DLD1 (cell line): ENCODE measurements around the gene SMOC2.

Experiments used
- in situ Hi-C: cut with HindIII; loops from 2 replicates; pipeline ENCODE4 v1.10.0; 2017; ENCODE audit warnings: low sequenced_read_pairs

Gene SMOC2

DNA sequence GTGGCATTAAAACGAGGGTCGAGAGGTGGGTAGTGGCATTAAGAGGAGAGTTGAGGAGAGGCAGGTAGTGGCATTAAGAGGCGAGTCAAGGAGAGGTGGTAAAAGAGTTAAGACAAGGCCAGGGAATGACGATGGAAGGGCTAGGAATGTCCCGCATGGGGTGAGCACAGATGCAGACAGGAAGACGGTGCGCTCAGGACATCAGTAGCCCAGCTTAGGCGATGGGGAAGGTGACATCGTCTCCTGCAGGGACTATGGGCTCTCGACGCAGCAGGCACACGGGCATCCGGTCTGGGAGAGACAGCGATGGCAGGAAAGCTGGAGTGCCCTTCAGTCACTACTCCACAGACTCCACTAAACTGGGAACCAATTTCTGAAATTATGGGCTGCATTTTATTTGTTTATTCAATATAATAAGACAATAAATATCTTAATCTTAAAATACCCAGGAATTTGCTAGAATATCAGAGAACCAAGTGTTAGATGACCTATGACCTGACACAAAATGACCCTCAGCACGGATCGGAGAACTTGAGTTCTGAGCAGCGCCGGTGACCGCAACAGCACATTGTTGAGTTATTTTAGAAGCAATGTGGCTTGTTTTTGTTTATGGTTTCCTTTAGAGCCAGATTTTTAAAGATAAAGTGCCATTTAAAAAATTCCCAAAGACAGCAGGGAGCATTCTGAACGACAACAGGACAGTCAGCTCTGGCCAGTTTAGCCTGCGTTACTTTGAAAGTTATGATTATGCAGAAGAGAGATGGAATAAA is 177.7 kb downstream of the SMOC2 start:
- in situ Hi-C loops, result no loop called here

DNA sequence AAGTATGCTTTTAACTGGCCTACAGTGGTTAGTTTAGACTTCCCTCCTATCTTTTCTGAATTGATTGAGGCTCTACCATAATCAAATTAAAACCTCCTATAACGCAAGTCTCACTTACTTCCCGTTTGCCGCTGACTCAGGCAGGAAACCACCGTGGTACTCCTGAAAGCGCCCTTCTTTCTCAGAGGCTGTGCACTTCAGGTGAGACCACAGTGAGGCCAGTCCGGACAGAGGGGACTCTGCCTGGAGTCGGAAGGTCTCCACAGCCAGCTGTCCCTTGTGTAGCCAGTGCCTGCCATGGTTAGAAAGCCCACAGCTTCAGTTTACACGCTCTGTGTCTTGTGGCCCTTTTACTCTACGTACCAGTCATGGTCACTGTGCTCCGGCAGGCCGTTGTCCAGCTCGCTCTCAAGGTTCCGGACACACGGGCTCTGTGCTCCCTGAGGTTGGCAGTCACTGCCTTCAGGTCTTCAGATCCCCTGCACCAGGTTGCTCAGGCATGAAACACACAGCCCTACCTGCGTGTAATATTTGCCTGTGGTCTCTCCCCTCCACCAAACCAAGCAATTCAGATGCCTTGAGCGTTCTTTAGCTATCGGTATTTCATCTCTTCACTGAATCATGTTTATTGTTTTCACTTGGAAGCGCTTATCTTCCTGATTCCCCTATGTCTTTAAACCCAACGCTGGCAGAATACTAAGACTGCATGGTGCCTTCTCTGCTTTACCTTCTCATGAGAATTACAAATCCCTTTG is 178.8 kb downstream of the SMOC2 start:
- in situ Hi-C loops, result no loop called here

DNA sequence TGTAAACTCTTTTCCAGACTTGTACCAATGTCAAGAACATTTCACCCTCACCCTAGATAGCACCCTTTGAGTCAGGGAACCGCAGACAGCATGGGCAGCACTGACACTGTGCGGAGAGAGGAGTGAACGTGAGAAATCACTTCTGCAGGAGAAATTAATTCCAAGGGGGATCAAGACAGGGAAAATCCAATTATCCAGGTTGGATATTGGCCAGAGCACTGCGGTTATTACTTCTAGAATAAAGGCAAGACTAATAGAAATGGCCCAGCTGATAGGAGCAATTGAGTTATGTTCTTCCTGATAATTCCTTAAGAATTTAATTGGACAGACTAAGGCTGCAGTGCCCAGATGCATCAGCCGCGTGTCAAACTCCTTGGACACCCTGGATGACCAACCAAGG is 179.6 kb downstream of the SMOC2 start:
- in situ Hi-C loops, result no loop called here

DNA sequence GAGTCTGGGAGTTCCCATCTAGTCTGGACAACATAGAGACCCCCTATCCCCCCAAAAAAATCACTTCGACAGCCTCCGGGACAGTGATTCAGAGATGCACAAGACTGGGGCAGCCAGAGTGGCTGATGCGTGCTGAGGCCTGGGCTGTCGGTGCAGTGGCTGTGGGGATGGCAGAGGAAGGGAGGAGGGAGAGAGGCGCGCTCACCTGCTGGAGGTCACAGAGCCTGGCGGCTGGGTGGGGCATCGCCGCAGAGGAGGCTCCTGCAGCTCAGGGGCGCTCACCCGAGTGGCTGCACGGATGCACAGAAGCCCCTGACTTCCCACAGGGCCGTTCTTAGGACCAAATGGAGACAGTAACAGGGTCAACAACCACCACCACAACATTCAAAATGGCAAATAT is 182.8 kb downstream of the SMOC2 start:
- in situ Hi-C loops, result no loop called here

DNA sequence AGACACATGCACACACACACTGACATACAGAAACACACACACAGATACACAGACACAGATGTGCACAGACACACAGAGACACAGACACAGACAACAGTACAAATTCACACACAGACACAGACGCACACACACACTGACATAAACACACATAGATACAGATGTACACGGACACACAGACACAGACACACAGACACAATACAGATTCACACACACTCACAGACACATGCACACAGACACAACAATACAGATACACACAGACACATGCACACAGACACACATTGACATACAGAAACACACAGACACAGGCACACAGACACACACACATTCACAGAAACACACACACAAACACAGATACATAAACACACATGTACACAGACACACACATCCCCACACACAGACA is 183.6 kb downstream of the SMOC2 start:
- in situ Hi-C loops, result no loop called here

DNA sequence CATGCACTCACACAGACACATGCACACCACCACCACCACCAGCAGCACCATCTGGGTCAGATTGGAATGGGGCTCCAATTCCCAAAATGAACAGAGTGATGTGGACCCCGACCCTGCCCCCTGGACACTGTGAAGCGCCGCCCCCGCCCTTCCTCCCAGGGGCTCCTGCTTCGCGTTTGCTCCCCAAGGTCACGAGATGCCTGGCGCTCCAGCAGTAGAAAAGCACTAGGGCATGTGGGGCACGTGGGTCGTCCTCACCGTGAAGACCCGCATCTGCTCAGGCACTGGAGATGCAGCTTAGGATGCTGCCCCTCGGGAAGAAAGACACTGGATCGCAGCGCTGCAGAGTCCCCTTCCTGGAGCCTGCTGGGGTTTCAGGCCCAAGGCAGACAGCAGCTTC is 184.0 kb downstream of the SMOC2 start:
- in situ Hi-C loops, result no loop called here

DNA sequence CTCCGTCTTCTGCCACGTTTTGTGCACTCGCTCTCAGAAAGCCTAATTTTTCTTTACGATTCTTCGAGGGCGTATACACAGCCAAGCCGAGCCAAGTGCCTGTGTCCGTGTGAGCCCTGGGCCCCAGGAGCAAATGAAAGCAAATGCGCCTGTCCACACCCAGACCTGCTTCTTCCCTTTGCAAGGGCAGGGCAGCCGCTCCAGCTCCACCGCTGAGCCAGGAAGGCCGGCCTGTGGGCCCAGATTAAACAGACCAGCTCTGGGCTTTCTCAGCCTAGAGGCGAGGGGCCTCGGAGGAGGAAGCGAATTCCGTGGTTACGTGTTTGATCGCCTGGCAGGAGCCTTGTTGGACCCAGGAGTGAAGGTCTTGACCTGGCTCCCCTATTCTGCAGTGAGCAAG is 184.6 kb downstream of the SMOC2 start:
- in situ Hi-C loops, result no loop called here

DNA sequence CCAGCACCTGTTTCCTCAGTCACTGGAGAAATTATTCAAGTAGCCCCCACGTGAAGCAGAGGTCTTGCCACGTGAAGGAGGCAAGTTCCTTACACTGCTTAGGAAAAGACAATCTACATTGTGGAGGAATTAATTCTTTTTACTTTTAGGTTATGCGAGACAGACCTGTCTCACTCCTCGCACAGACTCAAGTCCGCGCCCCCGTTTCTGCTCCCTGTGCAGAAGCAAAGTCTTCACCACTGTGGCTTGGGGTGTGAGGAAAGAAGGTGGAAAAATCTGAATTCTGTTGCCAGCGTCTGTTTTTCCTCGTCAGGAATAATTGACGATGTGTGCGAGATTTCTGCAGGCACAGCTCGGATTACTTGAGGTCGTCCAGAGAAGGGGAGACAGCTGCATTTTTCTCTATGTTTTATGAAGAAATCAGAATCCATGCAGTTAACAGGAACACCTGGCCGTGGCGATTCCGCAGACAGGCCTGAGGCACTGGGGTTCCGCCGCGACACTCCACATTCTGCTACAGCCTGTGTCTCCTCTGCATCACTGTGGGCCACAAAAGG is 185.1 kb downstream of the SMOC2 start:
- in situ Hi-C loops, result no loop called here

DNA sequence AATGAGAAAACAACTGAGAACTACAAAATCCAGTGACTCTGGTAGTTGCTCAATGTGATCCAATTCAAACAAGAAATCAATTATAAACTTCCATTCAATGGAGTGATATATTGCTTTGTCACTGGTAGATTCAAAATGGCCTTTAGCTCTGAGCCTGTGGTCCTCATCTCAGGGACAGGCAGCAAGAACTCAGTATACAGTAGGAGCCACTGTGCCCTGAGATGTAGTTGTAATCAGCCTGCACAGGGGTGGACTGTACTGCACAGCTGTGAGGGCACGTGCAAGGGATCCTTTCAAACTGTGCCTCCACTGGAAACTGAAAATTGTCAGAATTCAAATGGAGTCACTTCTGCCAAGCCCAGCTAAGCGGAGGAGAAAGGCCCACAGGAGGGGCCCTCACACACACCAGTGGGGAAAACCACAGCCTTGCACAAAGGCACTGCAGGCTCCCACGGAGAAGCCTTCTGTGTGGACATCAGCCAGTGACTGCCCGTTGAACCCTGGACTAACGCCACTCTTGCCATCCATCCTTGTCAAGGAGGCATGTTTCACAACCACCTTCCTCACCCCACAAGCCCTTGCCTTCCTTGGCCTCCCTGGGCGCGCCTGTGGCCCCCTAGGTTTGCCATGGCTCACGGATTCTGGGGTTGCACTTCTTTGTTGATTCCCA is 186.7 kb downstream of the SMOC2 start:
- in situ Hi-C loops, result no loop called here

DNA sequence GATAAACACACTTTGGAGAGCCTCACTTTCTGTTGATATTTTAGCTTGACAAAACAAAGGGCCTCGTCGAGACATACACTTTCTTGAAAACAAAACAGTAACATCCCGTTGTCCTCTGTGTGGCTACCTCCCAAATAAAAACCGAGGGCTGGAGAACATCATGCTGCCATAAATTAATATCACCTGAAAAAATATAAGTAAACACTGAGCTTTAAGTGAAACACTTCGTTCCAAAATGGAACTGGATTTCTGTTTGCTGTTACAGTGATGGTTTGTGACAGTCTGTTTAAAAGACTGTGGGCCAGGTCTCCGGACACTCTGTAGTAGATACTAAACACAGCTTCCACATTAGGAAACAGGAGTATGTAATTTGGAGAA is 187.2 kb downstream of the SMOC2 start:
- in situ Hi-C loops, result no loop called here

DNA sequence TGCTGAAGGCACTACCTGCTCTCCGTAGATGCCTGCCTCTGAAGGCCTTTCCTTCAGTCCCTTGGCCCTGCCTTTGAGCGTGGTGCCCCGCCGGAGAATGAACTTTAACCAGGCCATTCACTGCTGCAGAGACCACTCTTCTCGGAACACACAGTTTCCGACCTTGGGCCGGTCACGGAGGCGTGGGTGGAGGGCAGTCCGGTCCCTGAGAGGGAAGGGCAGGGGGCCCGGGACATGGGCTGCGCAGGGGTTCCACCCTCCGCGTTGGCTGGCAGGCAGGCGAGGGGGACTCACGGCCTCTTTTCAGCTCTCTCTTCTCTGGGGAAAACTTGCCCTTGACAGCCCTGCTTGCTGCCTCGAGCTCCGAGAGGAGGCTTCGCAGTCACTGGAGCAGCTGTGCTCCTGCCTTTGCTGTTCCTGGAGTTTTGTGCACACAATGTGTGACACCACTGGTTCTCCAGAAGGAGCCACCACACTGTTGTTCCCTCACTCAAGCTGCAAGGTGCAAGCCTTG is 187.8 kb downstream of the SMOC2 start:
- in situ Hi-C loops, result no loop called here

DNA sequence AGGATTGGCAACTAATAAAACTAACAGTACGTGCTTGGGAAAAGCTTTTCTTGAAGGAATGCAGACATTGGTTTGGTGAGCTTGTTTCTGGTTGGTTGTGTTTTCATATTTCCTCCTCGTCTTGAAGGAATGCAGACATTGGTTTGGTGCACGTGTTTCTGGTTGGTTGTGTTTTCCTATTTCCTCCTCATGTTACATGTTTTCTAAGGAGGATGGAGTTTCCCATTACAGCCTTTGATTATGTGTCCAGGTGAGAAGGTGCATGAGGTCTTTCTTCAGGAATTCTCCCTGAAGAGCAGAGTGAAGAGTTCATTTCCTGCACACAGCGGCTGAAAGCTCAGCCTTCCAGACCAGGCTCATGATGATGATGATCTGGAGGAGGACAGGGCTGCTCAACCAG is 190.6 kb downstream of the SMOC2 start:
- in situ Hi-C loops, result no loop called here

DNA sequence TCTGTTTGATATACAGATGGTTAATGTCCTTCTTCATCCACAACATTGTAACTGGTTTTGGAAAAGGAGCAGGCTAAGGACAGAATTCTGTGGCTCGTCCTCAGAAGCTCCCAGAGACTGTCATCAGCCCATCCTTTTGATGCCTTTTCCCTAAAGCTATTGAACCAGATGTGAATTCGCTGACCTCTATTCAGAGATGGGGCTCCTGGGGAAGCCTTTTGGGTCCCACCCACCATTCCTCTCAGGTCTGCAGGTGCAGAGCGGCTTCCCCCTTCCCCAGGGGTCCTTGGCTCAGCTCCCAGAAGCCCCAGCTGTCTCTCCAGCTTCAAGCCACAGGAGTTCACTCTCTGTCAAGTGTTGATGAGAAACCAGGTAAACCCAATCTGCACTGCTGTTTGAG is 191.7 kb downstream of the SMOC2 start:
- in situ Hi-C loops, result no loop called here

DNA sequence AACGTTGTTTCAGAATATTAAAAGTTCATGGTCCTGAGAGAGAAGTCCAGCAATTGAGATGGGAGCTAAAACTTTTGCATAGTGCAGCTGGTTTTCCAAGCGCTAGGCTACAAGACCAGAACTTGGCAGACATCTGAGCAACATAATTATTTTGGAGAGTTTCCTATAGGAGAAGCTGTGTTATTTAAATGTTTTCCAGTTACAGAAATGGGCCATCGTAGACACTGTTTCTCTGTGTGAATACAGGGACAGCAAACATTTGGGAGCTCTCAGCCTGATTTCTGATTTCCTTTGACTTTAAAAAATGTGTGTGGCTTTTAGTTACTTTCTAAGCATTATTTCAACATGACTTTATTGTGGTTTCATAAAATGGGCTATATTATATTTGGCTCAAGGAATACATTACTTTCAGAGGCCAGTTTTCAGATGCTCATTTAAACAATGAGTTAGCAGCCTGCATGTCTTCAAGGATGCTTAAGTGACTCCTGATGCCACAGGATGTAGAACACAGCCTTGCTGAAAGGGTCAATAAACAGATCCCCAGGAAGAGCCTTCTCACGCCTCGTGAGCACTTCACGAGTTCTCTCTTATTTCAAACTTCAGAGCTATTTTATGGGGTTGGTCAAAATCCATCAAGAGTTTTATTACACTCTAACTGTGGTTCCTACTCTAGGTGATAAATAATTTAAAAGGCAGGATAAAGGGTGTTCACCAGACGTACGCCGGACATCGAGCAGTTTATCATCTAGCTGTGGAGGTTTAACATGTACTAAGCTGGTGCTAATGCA is 193.8 kb downstream of the SMOC2 start:
- in situ Hi-C loops, result no loop called here

DNA sequence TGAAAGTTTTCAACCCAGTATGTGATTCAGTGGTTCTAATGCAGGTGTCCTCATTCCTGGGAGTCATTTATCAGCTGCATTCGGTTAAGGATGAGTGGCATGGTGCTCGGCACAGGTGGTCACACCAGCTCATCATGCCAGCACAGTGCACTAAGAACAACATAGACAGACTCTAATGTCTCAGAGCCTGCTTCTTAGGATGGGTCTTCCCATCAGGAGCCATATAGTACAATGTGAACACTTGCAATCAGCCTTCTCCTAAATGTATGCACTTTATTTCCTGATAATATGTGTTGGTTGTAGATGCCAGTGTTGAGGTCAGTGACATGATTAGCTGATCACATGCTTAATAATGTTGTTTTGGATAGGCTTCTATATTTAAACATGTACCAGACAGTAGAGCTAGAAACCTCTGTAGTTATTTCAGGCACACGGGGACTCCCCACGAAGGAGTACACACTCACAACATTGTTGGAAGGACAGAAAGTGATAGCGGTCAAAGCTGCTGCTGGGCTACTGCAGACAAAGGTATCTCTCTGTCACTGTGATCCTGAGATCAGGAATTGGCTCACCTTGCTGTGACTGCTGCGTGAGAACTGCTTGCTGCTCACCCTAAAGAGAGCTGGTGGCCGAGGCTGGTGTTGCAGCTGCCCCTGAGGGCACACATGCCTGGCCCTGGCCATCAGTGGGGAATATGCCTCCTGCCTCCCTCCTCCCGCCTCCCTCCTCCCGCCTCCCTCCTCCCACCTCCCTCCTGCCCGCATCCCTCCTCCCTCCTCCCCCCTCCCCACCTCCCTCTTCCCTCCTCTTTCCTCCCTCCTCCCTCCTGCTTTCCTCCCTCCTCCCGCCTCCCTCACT is 195.4 kb downstream of the SMOC2 start:
- in situ Hi-C loops, result no loop called here

DNA sequence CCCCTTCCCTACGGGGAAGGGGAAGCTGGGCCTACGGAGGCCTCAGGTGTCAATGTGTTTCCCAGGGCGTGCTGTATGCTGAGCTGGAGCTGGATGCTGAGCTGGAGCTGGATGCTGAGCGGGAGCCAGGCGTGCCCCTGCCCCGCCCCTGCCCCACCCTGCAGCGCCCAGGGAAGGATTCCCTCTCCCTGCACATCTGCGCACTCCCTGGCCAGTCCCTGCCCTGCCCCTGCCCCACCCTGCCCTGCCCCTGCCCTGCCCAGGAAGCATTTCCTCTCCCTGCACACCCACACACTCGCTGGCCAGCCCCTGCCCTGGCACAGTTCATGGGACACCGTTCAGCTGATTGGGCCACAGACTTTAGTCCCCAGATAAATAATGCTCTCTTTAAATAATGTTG is 196.8 kb downstream of the SMOC2 start:
- in situ Hi-C loops, result no loop called here

DNA sequence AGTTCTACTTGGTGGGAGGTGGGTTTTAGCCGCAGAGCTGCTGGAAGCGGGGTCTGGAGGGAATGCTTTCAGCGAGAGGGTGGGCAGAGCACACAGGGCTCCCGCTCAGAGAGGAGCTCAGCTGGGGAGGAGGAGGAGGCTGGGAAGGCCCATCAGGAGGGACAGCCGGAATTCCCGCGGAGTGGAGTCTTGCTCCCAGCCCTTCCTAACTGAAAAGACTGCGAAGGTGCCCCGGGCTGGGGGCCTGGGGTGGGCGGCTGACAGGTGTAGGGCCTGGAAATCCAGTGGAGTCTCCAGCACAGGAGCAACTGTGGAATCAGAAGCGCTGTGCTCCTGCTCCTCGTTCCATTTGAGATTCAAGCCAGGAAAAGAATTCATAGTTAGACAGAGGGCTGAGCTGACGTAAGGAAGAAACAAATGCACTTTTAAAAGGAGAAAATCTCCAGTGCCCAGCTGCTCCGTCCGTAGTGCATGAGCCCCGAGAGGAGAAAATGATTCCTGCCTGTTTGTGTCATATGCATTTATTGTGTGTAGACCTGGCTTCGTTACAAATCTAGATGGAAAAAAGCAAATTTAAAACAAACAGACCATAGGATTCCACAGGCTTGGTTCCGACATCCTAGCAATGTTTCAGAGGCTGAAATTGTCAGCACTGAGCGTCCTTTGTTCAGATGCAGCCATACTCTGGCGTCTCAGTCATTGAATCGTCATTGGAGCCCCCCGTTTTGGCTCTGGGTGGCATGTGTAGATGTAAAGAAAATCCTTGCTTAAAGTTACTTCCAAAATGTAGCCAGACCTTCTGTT is 197.7 kb downstream of the SMOC2 start:
- in situ Hi-C loops, result no loop called here

DNA sequence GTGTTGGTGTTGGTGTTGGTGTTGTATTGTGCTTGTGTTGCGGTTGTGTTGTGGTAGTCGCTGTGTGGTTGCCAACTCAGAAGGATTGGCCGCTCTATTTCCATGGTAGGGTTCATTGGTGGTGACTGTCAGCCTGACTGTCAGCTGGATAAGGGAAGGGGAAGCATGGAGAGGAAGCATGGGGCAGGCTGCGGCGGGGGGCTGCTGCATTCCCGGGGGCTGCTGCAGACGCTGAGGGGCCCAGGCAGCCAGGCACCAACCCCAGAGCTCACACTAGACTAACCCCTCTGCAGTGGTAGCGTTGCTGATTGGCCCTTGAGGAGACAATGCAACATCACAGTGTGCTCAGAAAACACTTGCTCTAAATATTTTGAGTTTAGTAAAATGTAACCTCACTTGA is 199.2 kb downstream of the SMOC2 start:
- in situ Hi-C loops, result no loop called here

DNA sequence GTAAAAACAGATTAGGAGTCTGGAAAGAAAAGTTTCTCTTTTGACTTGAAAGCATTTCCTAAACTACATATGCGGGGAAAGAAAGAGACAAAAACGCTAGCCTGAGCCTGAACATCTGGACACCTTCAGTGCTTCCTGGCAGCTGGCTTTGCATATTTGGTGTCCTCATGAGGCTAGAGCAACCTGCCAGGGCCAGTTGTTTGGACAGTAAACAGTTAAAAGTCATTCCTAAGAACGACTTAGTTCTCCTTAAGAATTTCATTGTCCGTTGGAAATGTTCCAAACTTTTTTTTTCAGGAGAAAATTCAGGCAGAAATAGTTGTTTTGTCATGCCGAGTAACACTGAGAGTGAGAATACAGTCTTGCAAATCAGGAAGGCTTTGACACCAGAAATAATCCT is 199.8 kb downstream of the SMOC2 start:
- in situ Hi-C loops, result no loop called here
